Measurements from ENCODE around the gene ASCL2.

Gene ASCL2

DNA sequence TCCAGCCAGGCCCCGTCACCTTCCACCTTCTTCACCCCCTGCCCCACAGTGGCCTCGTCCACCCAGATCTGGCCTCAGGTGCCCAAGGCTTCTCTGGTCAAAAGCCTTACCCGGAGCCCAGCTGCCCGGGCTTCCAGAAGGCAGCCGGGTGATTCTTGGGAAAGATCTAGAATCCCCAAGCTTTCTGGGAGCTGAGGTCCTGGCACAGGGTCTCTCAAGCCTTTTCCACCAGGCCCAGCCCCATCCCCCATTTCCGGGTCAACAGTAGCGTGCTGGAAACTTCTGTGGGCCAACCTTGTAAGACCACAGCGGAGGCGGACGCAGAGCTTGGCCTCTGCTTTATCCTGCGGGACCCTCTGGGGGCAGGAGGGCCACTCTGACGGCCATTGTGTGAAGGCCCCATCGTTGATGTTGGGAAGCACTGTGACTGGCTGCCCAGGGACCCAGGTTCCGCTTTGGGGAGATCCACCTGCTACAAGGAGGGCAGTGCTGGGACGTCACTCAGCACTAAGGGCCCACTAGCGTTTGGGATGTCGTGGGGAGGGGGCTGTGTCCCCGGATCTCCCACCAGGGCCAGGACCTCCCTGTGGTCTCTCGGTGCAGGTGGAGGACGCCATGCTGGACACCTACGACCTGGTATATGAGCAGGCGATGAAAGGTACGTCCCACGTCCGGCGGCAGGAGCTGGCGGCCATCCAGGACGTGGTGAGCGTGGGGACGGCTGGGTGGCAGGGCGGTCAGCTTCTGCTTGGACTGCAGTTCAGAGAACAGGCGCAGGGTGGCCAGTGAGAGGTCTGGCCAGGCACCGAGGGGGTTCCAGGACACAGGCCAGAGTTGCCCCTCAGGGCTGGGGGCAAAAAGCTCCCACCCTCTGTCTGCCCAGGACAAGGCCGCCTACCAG lies 42.9 kb upstream of the ASCL2 start:
- Mint-ChIP-seq H3K4me1 (peaks cover 13% of the 10 kb centered on the region), H3K9me3 (peaks cover 3% of the 10 kb centered on the region), H3K27me3 (ENCODE audit: low read depth) (no peaks in the 10 kb centered on the region), H3K4me3 (no peak overlapping the region), H3K27ac (peak overlapping the region in 2 of 3 experiments; percentile 51 to 73), H3K36me3 (ENCODE audit: low read depth) (no peaks in the 10 kb centered on the region)
- TF ChIP-seq, protein P1, sequence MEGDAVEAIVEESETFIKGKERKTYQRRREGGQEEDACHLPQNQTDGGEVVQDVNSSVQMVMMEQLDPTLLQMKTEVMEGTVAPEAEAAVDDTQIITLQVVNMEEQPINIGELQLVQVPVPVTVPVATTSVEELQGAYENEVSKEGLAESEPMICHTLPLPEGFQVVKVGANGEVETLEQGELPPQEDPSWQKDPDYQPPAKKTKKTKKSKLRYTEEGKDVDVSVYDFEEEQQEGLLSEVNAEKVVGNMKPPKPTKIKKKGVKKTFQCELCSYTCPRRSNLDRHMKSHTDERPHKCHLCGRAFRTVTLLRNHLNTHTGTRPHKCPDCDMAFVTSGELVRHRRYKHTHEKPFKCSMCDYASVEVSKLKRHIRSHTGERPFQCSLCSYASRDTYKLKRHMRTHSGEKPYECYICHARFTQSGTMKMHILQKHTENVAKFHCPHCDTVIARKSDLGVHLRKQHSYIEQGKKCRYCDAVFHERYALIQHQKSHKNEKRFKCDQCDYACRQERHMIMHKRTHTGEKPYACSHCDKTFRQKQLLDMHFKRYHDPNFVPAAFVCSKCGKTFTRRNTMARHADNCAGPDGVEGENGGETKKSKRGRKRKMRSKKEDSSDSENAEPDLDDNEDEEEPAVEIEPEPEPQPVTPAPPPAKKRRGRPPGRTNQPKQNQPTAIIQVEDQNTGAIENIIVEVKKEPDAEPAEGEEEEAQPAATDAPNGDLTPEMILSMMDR (IDR thresholded peaks at IDR 0.05; ENCODE audit: unreplicated experiment in 3 of 3): no peak

GRCh38 chr11:2312232-2313042 lies 42.0 kb upstream of the ASCL2 start:
- Mint-ChIP-seq H3K36me3 (ENCODE audit: low read depth) (no peaks in the 10 kb centered on the region), H3K4me1 (peaks cover 17% of the 10 kb centered on the region), H3K9me3 (no peaks in the 10 kb centered on the region), H3K27ac (peak overlapping the region in 2 of 3 experiments; percentile 71 to 80), H3K4me3 (no peak overlapping the region), H3K27me3 (ENCODE audit: low read depth) (peaks cover 3% of the 10 kb centered on the region)
- TF ChIP-seq, protein P1 (IDR thresholded peaks at IDR 0.05; ENCODE audit: unreplicated experiment in 3 of 3): no peak

- TF ChIP-seq, protein P1 (IDR thresholded peaks at IDR 0.05; ENCODE audit: unreplicated experiment in 3 of 3): no peak
- Mint-ChIP-seq H3K27ac (peak overlapping the region; percentile 63 to 80 (median 78)), H3K4me3 (no peak overlapping the region), H3K4me1 (peaks cover 15% of the 10 kb centered on the region), H3K27me3 (ENCODE audit: low read depth) (peaks cover 3% of the 10 kb centered on the region), H3K36me3 (ENCODE audit: low read depth) (no peaks in the 10 kb centered on the region), H3K9me3 (no peaks in the 10 kb centered on the region)
These were observed 41.2 kb upstream of the ASCL2 start for GRCh38 chr11:2311353-2312133.

GRCh38 chr11:2310786-2311352 lies 40.5 kb upstream of the ASCL2 start:
- Mint-ChIP-seq H3K9me3 (no peaks in the 10 kb centered on the region), H3K4me3 (no peak overlapping the region), H3K27ac (peak overlapping the region in 2 of 3 experiments; percentile 78 to 80), H3K27me3 (ENCODE audit: low read depth) (peaks cover 3% of the 10 kb centered on the region), H3K36me3 (ENCODE audit: low read depth) (no peaks in the 10 kb centered on the region), H3K4me1 (peaks cover 22% of the 10 kb centered on the region)
- TF ChIP-seq, protein P1 (IDR thresholded peaks at IDR 0.05; ENCODE audit: unreplicated experiment in 3 of 3): no peak

DNA sequence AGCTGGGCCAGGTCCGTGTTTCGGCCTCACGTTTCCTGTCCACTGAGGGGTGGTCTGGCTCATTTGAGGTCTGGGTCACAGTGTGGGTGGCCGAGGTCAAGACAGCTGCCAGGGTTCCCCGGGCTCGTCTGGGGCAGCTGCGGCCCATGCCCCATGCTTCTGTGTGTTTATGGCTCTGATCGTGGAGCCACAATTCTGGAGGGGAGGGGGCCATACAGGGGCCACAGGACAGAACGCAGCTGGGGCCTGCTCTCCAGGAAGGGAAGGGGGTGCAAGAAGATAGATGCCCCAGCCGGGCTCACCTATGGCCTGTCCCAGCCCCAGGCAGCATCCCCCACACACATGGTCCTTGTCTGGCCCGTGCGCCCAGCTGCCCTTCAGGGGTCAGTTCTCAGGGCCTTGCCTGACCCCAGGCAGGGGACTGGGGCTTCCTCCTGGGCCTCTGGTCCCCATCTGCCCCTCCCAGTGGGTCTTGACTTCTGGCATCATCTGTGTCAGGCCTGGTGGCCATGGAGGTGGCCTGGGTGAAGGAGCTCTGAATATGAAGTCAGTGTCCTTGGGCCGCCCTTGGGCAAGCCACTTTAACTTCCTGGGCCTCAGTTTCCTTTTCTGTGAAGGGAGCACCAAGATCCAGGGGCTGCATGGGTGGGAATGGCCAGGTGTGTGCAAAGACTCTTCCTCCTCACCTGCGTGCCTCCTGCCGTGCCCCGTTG lies 39.8 kb upstream of the ASCL2 start:
- TF ChIP-seq, protein P1 (IDR thresholded peaks at IDR 0.05; ENCODE audit: unreplicated experiment in 3 of 3): no peak
- Mint-ChIP-seq H3K9me3 (no peaks in the 10 kb centered on the region), H3K36me3 (ENCODE audit: low read depth) (no peaks in the 10 kb centered on the region), H3K27me3 (ENCODE audit: low read depth) (peaks cover 3% of the 10 kb centered on the region), H3K27ac (peak overlapping the region in 1 of 3 experiments; percentile 44), H3K4me1 (peaks cover 24% of the 10 kb centered on the region), H3K4me3 (no peak overlapping the region)
